GM19324 (cell line): ENCODE measurements around the gene UQCC2.

ENCODE experiments used
- ATAC-seq: cut with Tn5 transposase; IDR thresholded peaks from one replicate; pipeline ENCODE4 v1.9.1; 2021; ENCODE audit warnings: mild to moderate bottlenecking, moderate library complexity; ENCODE audit not compliant: unreplicated experiment, low FRiP score

The UQCC2 gene

DNA sequence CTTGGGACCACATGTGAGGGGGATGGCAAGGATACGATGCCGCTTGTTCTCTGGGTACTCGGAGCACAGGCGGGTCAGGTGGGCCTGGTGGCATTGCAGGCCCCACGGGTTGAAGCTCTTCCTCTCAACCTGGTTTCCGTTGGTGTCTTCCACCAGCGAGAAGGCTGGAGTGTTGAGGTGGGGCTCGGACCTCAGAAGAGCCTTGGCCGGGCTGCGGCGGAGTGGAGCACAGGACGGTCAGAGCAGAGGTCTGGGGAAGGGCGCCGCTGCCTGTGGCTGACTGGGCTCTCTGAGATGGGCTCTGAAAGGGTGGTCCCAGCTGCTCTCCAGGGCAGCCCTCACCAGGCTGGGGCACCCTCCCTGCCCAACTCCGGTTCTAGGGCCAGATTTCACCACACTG, 15.2 kb upstream of the UQCC2 start:
- ATAC-seq: no peak

DNA sequence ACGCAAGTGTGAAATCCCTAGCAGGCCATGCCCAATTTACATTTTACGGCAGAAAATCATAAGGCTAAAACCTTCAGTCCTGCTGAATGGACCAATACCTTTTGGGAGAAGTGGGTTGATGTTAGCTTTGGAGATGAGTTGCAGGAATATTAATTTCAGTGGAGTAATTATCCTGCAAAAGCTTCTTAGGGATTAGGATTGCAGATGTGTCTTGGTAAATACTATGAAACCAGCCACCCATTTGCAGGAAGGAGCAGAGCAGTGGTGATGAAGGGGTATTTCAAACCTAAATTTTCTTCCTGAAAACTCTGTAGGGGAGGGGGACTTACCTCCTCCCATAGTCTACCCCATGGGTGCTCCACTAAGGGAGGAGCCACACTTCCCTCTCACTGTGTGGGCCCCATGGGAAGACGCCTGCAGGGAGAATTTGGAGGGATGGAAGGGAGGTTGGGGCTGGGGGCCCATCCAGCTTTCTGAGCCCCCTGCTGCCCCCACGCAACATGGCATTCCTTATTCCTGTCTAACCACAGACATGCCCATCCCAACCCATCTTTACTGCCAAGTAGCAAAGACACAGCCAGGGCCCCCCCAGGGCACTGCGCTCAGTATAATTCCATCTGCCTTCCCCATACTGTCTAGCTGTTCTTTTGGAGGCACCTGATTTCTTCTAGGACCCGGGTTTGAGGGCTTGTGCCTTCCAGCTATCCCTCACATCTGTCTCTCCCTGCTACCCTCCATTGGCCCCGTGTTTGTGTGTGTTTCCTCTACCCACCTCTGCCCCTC, 14.6 kb upstream of the UQCC2 start:
- ATAC-seq: no peak

GRCh38 chr6:33725222-33725621, 13.7 kb upstream of the UQCC2 start:
- no peak for ATAC-seq

DNA sequence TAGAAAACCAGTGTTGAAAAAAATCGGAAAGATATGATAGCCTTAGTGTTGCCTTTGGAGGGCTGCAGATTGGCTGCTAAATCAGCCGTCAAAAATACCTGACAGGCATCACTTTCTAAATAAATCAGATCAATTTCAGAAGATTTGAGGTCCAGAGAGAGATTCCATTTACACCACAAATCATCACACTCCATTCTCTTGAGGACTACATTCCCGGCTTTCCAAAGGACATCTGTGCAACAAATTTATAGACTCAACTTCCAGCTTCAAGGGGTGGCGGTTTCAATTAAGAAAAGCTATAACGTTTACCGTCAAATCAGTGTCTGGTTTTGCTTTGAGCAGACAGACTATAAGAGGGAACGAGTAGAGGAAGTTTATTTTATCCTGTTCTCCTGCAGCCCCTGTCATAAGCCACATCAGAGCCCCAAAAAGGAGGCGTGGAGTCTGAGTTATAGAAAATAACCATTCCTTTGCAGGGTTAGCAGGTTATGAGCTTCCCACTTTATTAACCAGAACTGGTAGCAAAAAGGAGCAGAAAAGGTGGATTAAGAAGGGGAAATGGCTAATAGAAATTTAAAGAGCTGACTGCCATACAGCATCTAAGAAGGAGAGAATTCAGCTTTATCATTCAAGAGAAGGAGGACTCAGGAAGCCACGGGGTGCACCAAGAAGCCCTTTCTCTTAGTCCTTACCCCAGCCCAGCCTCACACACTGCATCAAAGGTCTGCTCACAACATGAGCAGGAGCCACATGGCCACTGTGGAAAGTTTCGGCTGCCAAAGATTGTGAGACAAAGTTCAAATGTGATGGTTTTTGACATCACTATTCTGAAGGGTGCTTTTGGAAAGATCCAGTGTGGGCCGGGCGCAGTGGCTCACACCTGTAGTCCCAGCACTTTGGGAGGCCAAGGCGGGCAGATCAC, 12.9 kb upstream of the UQCC2 start:
- no peak for ATAC-seq

GRCh38 chr6:33723371-33724085, 12.0 kb upstream of the UQCC2 start:
- no peak for ATAC-seq

GRCh38 chr6:33722103-33722623, 10.7 kb upstream of the UQCC2 start:
- no peak for ATAC-seq

GRCh38 chr6:33721508-33721907, 10.0 kb upstream of the UQCC2 start:
- ATAC-seq: no peak

- no peak for ATAC-seq
Observed at GRCh38 chr6:33720998-33721397, 9.5 kb upstream of the UQCC2 start.

DNA sequence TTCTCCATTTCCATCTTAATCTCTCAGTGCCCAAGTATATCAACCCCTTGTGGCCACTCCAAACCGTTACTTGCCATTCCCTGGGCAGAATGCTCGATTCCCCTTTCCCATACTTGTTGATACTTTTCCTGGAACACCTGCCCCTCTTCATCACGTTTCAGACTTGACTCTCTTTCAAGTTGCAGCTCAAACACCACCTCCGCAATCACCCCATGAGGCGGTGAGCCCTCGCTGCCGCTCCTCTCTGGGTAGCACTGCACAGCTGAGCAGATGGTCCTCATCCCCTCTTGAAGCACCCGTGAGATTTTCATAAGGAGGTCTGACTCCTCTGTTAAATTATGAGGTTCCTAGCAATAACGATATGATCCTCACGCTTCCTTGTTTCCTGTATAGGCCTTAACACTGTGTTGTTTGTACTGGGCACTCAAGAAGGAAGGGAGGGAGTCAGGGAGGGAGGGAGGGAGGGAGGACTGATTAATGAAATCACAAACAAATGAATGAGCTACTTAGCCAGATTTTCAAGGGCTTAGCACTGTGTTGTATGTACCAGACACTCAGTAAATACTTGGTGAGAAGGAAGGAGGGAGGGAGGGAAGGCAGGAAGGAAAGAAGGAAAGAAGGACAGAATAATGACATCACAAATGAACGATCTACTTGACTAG, 8.0 kb upstream of the UQCC2 start:
- no peak for ATAC-seq

- no peak for ATAC-seq
Observed at GRCh38 chr6:33718713-33719112, 7.2 kb upstream of the UQCC2 start.

DNA sequence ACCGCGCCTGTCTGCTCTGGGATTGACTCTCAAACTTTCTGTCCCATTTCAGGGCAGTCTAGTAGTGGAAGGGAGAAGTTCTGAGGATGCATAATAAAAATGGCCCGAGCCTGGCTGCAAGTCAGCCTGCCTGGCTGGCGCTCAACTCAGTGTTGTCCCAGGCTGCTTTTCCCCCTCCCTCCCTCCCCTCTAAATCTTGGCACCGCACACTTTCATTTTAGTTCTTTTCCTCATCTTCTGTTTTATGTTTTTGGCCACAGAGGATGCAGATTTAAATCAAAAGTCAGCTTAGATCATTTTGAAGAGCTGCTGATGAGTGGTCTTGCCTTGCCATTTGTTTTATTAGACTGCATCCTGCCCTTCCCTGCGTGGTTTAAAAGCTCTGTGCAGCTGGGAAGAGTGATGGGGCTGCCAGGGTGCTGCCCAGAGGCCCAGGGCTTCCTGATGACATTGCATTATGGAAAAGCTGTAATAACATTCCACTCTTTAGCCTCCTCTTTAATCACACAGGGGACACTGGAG, 6.5 kb upstream of the UQCC2 start:
- ATAC-seq: no peak

DNA sequence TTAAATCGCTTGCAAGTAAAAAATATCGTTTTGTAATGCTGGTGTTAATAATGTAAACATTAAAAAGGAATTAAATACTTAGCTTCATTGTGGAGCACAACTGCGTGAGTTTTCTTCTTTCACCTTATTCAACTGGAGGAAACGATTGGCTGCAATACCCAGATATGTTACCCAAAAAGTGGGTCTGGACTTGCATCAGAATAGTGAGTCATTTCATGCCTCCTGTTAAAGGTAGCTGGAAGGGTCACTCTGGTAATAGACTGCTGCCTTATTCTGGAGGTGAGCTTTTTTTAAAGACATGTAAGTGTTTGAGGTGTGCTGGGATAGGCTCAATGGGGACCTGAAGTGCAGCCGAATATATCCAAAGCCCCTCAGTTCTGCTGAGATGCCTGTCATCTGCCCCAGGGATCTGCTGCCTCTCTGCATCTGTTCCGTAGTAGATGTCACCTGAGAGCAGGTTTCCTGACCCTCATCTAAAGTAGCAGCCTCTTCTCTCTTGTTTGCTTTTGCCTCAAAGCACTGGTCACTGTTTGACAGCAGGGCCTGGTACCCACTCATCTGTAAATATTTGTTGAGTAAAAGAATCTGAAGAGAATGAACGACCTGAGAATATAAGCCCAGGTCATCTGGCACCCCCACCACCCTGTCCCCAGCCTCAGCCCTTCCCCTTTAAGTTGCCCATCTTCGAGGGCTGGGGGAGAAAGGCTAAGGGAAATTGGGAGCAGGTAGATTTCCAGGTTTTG, 5.6 kb upstream of the UQCC2 start:
- ATAC-seq: no peak

DNA sequence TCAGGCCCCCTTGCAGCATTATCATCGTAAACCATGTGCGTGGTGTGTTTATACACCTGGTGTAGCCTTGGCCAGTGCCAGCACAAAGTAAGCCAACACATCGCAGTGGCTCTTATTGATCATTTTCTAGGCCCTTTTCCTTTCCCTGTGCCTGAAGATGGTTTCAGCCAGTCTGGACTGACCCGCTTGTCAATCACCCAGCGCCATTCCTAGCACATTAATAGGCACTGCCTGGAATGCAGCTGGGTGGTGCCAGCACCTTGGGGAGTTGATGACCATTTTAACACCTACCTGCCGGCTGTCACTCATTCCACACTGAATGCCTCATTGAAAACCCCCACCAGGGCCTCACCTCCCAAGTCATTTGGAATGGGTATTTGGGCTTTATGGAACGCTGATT, 4.9 kb upstream of the UQCC2 start:
- ATAC-seq: no peak

- ATAC-seq: no peak
Observed at GRCh38 chr6:33714385-33715040, 3.0 kb upstream of the UQCC2 start.

DNA sequence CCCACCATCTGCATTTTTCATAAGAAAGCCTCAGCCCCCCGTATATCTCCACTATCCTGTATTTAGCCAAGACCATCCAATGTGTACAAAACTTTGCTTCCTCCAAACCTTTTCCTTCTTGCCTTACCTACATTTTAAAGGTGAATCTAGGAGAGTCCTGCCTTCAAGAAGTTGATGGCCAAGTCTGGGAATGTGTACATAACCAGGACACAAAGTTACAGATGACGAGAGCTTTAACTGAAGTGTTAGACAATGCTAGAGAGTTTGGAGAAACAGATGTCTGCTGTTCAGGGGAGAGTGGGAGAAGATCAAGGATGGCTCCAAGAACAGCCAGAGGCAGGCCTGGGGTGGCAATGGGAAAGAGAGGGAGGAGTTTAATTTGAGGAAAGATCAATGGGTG, 2.3 kb upstream of the UQCC2 start:
- ATAC-seq: no peak

DNA sequence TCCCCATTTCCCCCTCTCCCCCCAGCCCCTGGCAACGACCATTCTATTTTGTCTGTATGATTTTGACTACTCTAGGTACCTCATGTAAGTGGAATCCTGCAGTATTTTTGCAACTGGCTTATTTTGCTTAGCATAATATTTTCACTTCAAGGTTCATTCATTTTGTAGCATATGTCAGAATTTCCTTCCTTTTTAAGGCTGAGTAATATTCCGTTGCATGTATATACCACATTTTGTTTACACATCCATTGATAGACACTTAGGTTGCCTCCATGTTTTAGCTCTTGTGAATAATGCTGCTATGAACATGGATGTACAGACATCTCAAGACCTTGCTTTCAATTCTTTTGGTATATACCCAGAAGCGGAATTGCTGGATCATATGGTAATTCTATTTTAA, 1.4 kb upstream of the UQCC2 start:
- ATAC-seq: no peak

GRCh38 chr6:33710296-33711121, 991 bp downstream of the UQCC2 start:
- ATAC-seq: no peak
